Epithelial cell of proximal tubule (primary cell): ENCODE data around the gene CACNB4. TPM values are rescaled to one million over a fixed set of nuclear protein-coding genes. Genes with fewer than 3 reads are reported as not detected.

Experiments used
- DNase-seq: peaks from one replicate; pipeline ENCODE4 v3.0.0-alpha.2; 2011; ENCODE audit warnings: low read depth
- H3K4me3 ChIP-seq: 2 replicates; pipeline ENCODE4 v1.5.1; 2011; ENCODE audit warnings: low read depth, mild to moderate bottlenecking, low read length
- CTCF ChIP-seq: conservative IDR thresholded peaks from 2 replicates; pipeline ENCODE4 v1.5.1; 2012; ENCODE audit warnings: low read depth, mild to moderate bottlenecking, low read length
- total RNA-seq: library from RNA; depleted of rRNA; stranded (reverse); fragments of >200 nt; gene quantifications from 2 replicates; pipeline ENCODE4 v1.2.3, GENCODE V29; 2015

The CACNB4 gene
- 0.14 and 0.52 TPM in 2 replicates for total RNA-seq

- H3K4me3 ChIP-seq = peak within 1 kb of the TSS; percentile 59
- DNase-seq = no peak
- no peak for TF ChIP-seq CTCF
Measured at GRCh38 chr2:152098496-152099366, at the start of gene CACNB4. Gene CACNB4 (minus strand): TSS chr2:152099044.

GRCh38 chr2:152134488-152135280 lies 35.8 kb upstream of the CACNB4 start:
- TF ChIP-seq CTCF = no peak
- H3K4me3 ChIP-seq = no peak overlapping the region
- DNase-seq = peak; percentile 16

GRCh38 chr2:152132306-152132705 lies 33.5 kb upstream of the CACNB4 start:
- no peak overlapping the region for H3K4me3 ChIP-seq
- TF ChIP-seq CTCF = no peak
- no peak for DNase-seq

GRCh38 chr2:152127628-152128027 lies 28.8 kb upstream of the CACNB4 start:
- TF ChIP-seq CTCF = no peak
- no peak overlapping the region for H3K4me3 ChIP-seq
- DNase-seq = no peak

GRCh38 chr2:152126664-152127063 lies 27.8 kb upstream of the CACNB4 start:
- TF ChIP-seq CTCF = no peak
- DNase-seq = no peak

GRCh38 chr2:152122161-152122560 lies 23.3 kb upstream of the CACNB4 start:
- TF ChIP-seq CTCF = no peak
- no peak for DNase-seq
- H3K4me3 ChIP-seq = no peak overlapping the region

More at GRCh38 chr2:152126664-152127063, 27.8 kb upstream of the CACNB4 start:
- no peak overlapping the region for H3K4me3 ChIP-seq
